Measurements from ENCODE around the gene ALDH3A1. TPM values are rescaled to one million over a fixed set of nuclear protein-coding genes. Genes with fewer than 3 reads are reported as not detected.

ALDH3A1 gene
- total RNA-seq, 2 experiments from 2014 or later = 0.38 to 0.92 TPM

- ChIA-PET POLR2A (no interaction called here), CTCF (no interaction called here)
- Mint-ChIP-seq H3K27me3 (no peaks in the 10 kb centered on the region), H3K9me3 (no peaks in the 10 kb centered on the region), H3K27ac (no peak overlapping the region), H3K4me1 (ENCODE audit: low read depth) (no peaks in the 10 kb centered on the region), H3K4me3 (no peak overlapping the region), H3K36me3 (ENCODE audit: low read depth) (no peaks in the 10 kb centered on the region)
- ATAC-seq (no peak), DNase-seq (no peak)
- intact Hi-C loops (cut with micrococcal nuclease) = no loop called here
- TF ChIP-seq CTCF (IDR thresholded peaks at IDR 0.05) = no peak
These were observed 41.0 kb downstream of the ALDH3A1 start for GRCh38 chr17:19706791-19707727.

GRCh38 chr17:19705771-19706770 is 42.0 kb downstream of the ALDH3A1 start:
- no peak for TF ChIP-seq CTCF (IDR thresholded peaks at IDR 0.05)
- ChIA-PET CTCF (no interaction called here), POLR2A (no interaction called here)
- Mint-ChIP-seq H3K27me3 (no peaks in the 10 kb centered on the region), H3K4me1 (ENCODE audit: low read depth) (no peaks in the 10 kb centered on the region), H3K36me3 (ENCODE audit: low read depth) (no peaks in the 10 kb centered on the region), H3K9me3 (no peaks in the 10 kb centered on the region), H3K27ac (no peak overlapping the region), H3K4me3 (no peak overlapping the region)
- ATAC-seq (no peak), DNase-seq (no peak)
- intact Hi-C loops (cut with micrococcal nuclease) = no loop called here

GRCh38 chr17:19705201-19705600 is 42.9 kb downstream of the ALDH3A1 start:
- H3K36me3 Mint-ChIP-seq (ENCODE audit: low read depth) = no peaks in the 10 kb centered on the region
- no peaks in the 10 kb centered on the region for H3K9me3 Mint-ChIP-seq
- CTCF ChIA-PET = no interaction called here
- no peak for TF ChIP-seq CTCF (IDR thresholded peaks at IDR 0.05)
- intact Hi-C loops (cut with micrococcal nuclease) = no loop called here
- H3K4me3 Mint-ChIP-seq = no peak overlapping the region
- H3K27me3 Mint-ChIP-seq = no peaks in the 10 kb centered on the region
- H3K27ac Mint-ChIP-seq = no peak overlapping the region
- no peak for ATAC-seq
- DNase-seq = no peak
- H3K4me1 Mint-ChIP-seq (ENCODE audit: low read depth) = no peaks in the 10 kb centered on the region
- POLR2A ChIA-PET = no interaction called here

DNA sequence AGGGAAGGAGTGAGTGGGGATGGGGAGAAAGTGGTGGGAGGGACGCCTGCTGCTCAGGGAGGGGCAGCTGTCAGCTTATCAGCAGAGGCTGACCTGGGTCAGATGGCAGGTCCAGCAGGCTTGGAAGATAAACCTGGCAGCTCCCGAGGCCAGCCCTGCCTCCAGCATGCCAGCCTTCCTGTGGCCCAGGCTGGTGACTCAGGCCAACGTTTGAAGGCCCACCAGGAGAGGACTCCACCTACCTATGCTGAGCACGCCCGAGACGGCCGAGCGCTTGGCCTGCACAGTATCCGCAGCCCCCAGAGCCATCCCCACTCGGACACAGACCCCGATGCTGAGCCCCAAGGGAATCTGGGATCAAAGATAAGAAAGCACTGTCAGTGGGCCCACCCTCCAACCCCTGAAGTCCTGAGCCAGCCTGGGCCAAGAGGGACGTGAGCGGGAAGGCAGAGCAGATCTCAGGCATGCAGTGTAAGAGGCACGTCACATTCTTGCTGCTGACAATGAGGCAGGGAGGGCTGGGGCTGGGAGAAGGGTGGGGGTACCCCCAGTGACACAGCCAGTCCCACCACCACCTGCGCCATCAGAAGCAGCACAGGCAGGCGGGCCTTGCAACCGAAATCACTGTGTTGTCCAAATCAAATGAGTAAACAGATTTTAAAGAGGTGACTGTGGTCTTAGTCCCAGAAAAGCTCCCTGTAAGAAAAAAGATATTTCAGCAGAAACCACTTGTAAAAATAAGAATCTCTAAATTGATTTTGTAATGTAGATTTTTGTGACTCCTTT is 44.1 kb downstream of the ALDH3A1 start:
- ATAC-seq (no peak), DNase-seq (no peak)
- Mint-ChIP-seq H3K36me3 (ENCODE audit: low read depth) (no peaks in the 10 kb centered on the region), H3K27ac (no peak overlapping the region), H3K27me3 (no peaks in the 10 kb centered on the region), H3K4me1 (ENCODE audit: low read depth) (no peaks in the 10 kb centered on the region), H3K4me3 (no peak overlapping the region), H3K9me3 (no peaks in the 10 kb centered on the region)
- intact Hi-C loops (cut with micrococcal nuclease) = no loop called here
- ChIA-PET POLR2A (no interaction called here), CTCF (no interaction called here)
- TF ChIP-seq CTCF (IDR thresholded peaks at IDR 0.05) = no peak
